Gastroesophageal sphincter (tissue), 3 donors: ENCODE data around the gene LOXHD1.

Source experiments
- EP300 ChIP-seq: sonication (generic); formaldehyde crosslinking; IDR thresholded peaks from one replicate; pipeline ENCODE4 v1.6.1; 2017; ENCODE audit warnings: antibody characterized with exemption, mild to moderate bottlenecking
- POLR2A ChIP-seq, 2 donors: fragments of 450-650 bp; IDR thresholded peaks; one replicate each; pipeline ENCODE4 v1.6.1; 2017; ENCODE audit warnings: antibody characterized with exemption in 2 of 2, mild to moderate bottlenecking in 2 of 2, moderate library complexity in 1 of 2
- POLR2AphosphoS5 ChIP-seq: sonication (generic); formaldehyde crosslinking; IDR thresholded peaks from one replicate; pipeline ENCODE4 v1.6.1; 2017; ENCODE audit warnings: antibody characterized with exemption
- TF ChIP-seq, protein P1 (sequence below), 4 experiments: fragments of 200-600 bp in 2 of 4; fragments of 450-650 bp in 2 of 4; sonication (generic) in 1 of 4; IDR thresholded peaks; one replicate each; pipeline ENCODE4 v1.5.1; 2017 to 2019; ENCODE audit warnings: antibody characterized with exemption in 4 of 4, mild to moderate bottlenecking in 2 of 4, moderate library complexity in 2 of 4

DNA sequence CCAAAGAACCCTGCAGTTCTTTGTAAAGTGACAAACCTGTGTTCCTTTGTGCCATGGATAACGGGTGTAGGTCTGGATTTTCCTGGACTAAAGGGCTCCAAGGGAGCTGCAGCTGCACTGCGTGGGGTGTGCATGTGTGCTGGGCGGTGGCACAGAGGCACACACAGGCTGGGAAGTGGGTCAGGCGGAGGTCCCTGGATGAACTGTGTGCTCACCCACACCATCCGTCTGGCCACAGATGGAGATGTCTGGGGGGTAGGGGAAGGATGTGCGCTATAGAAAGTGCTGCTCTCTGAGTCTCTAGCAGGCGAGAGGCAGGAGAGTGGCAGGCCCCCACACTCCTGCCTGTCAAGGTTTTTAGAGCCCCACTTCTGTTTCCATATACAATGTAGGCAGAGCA lies 137.2 kb downstream of the LOXHD1 start:
- TF ChIP-seq, protein P1, sequence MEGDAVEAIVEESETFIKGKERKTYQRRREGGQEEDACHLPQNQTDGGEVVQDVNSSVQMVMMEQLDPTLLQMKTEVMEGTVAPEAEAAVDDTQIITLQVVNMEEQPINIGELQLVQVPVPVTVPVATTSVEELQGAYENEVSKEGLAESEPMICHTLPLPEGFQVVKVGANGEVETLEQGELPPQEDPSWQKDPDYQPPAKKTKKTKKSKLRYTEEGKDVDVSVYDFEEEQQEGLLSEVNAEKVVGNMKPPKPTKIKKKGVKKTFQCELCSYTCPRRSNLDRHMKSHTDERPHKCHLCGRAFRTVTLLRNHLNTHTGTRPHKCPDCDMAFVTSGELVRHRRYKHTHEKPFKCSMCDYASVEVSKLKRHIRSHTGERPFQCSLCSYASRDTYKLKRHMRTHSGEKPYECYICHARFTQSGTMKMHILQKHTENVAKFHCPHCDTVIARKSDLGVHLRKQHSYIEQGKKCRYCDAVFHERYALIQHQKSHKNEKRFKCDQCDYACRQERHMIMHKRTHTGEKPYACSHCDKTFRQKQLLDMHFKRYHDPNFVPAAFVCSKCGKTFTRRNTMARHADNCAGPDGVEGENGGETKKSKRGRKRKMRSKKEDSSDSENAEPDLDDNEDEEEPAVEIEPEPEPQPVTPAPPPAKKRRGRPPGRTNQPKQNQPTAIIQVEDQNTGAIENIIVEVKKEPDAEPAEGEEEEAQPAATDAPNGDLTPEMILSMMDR (IDR thresholded peaks at IDR 0.05) = no peak
- no peak for TF ChIP-seq POLR2A (IDR thresholded peaks at IDR 0.05)
- TF ChIP-seq POLR2AphosphoS5 = no peak
- no peak for TF ChIP-seq EP300
